SK-N-SH treated with all-trans-retinoic acid at 6 μM for 48 hours (cell line): ENCODE data around the gene FOXN3.

Experiments used
- ATAC-seq: fragments of 200-7000 bp; cut with Tn5 transposase; 3 replicates; pipeline ENCODE4 v1.9.1; 2020; ENCODE audit warnings: mild to moderate bottlenecking, moderate library complexity
- BACH2 ChIP-seq: fragments of 250-450 bp; sonication (Bioruptor Pico); IDR thresholded peaks from 2 replicates; pipeline ENCODE4 v1.9.0; 2021; ENCODE audit warnings: mild to moderate bottlenecking, borderline replicate concordance
- CREB5 ChIP-seq: fragments of 250-450 bp; sonication (Bioruptor Pico); IDR thresholded peaks from 2 replicates; pipeline ENCODE4 v1.5.1; 2020; ENCODE audit warnings: low read depth, mild to moderate bottlenecking, moderate library complexity
- CSDC2 ChIP-seq: fragments of 250-450 bp; sonication (Bioruptor Pico); IDR thresholded peaks from 2 replicates; pipeline ENCODE4 v1.5.0; 2020; ENCODE audit warnings: mild to moderate bottlenecking, moderate library complexity
- CSRNP3 ChIP-seq: fragments of 250-450 bp; sonication (Bioruptor Pico); IDR thresholded peaks from 2 replicates; pipeline ENCODE4 v1.5.1; 2021; ENCODE audit warnings: mild to moderate bottlenecking, moderate library complexity
- GLIS3 ChIP-seq: fragments of 250-450 bp; sonication (Bioruptor Pico); IDR thresholded peaks from 2 replicates; pipeline ENCODE4 v1.5.0; 2020; ENCODE audit warnings: mild to moderate bottlenecking, moderate library complexity
- OSR1 ChIP-seq: fragments of 250-450 bp; sonication (Bioruptor Pico); IDR thresholded peaks from 2 replicates; pipeline ENCODE4 v1.8.0; 2022; ENCODE audit warnings: moderate library complexity, mild to moderate bottlenecking, inconsistent platforms
- POU6F1 ChIP-seq: fragments of 250-450 bp; sonication (Bioruptor Pico); IDR thresholded peaks from 2 replicates; pipeline ENCODE4 v1.8.0; 2021; ENCODE audit warnings: low read depth, mild to moderate bottlenecking, moderate library complexity, borderline replicate concordance
- RARB ChIP-seq: fragments of 250-450 bp; sonication (Bioruptor Pico); IDR thresholded peaks from 2 replicates; pipeline ENCODE4 v1.8.0; 2021; ENCODE audit warnings: mild to moderate bottlenecking, moderate library complexity
- SNAI2 ChIP-seq: fragments of 250-450 bp; sonication (Bioruptor Pico); IDR thresholded peaks from 2 replicates; pipeline ENCODE4 v1.5.0; 2020; ENCODE audit warnings: mild to moderate bottlenecking, moderate library complexity
- TOX ChIP-seq: fragments of 250-450 bp; sonication (Bioruptor Pico); IDR thresholded peaks from 2 replicates; pipeline ENCODE4 v1.8.0; 2021; ENCODE audit warnings: mild to moderate bottlenecking, moderate library complexity, borderline replicate concordance
- TSHZ2 ChIP-seq: fragments of 250-450 bp; sonication (Bioruptor Pico); IDR thresholded peaks from 2 replicates; pipeline ENCODE4 v1.5.0; 2020; ENCODE audit warnings: mild to moderate bottlenecking, moderate library complexity
- ZFP3 ChIP-seq: fragments of 250-450 bp; sonication (Bioruptor Pico); IDR thresholded peaks from 2 replicates; pipeline ENCODE4 v1.5.0; 2020; ENCODE audit warnings: mild to moderate bottlenecking, moderate library complexity
- ZNF565 ChIP-seq: fragments of 450-650 bp; formaldehyde crosslinking; conservative IDR thresholded peaks from 2 replicates; pipeline ENCODE4 v1.5.0; 2020; ENCODE audit warnings: low read depth, mild to moderate bottlenecking, moderate library complexity
- ZNF70 ChIP-seq: fragments of 450-650 bp; formaldehyde crosslinking; IDR thresholded peaks from 2 replicates; pipeline ENCODE4 v1.5.0; 2020; ENCODE audit warnings: mild to moderate bottlenecking, moderate library complexity

Gene FOXN3

GRCh38 chr14:89187501-89187900, 229.5 kb downstream of the FOXN3 start:
- no peak for ATAC-seq
- TF ChIP-seq CSDC2 = no peak
- TF ChIP-seq CREB5 (CRISPR knock-in tag) = no peak
- no peak for TF ChIP-seq SNAI2 (CRISPR knock-in tag)
- no peak for TF ChIP-seq TOX (CRISPR knock-in tag)

GRCh38 chr14:89186856-89187376, 230.1 kb downstream of the FOXN3 start:
- TF ChIP-seq TOX (CRISPR knock-in tag) = no peak
- TF ChIP-seq CSDC2 = no peak
- no peak for TF ChIP-seq POU6F1 (CRISPR knock-in tag)
- no peak for TF ChIP-seq OSR1 (CRISPR knock-in tag)
- no peak for TF ChIP-seq GLIS3 (CRISPR knock-in tag)
- TF ChIP-seq TSHZ2 (CRISPR knock-in tag) = no peak
- TF ChIP-seq CSRNP3 = no peak
- ATAC-seq = no peak; the same call in 2 of the 3 replicates

- TF ChIP-seq ZNF565 (no peak), ZFP3 (CRISPR knock-in tag) (no peak)
- peak; percentile 53; the same call in 2 of the 3 replicates for ATAC-seq
These were observed 230.8 kb downstream of the FOXN3 start for GRCh38 chr14:89185919-89186855.

GRCh38 chr14:89184952-89185351, 232.1 kb downstream of the FOXN3 start:
- no peak for TF ChIP-seq CSRNP3
- no peak for TF ChIP-seq SNAI2 (CRISPR knock-in tag)
- no peak for TF ChIP-seq ZNF70
- TF ChIP-seq CREB5 (CRISPR knock-in tag) = no peak
- no peak for TF ChIP-seq POU6F1 (CRISPR knock-in tag)
- TF ChIP-seq BACH2 (CRISPR knock-in tag) = no peak
- no peak for TF ChIP-seq RARB (CRISPR knock-in tag)
- ATAC-seq = no peak
